T47D (cell line): ENCODE measurements around the gene MRPL33.
"Not testable (repeated sequence)": the region's sequence is repeated elsewhere in the genome, so short reads cannot be mapped to it uniquely, and the experiment has no call there.

ENCODE experiments used
- DNase-seq, 2 experiments: peaks; one replicate each; pipeline versions ENCODE4 v3.0.0 to v3.0.0-alpha.2; 2011 to 2012; ENCODE audit warnings: low read depth in 1 of 2, low spot score in 1 of 2
- JUND ChIP-seq: IDR thresholded peaks from 2 replicates; pipeline ENCODE4 v1.6.1; 2012; ENCODE audit warnings: low read depth
- in situ Hi-C: cut with HindIII; loops from 2 replicates; pipeline ENCODE4 v1.10.0; 2016; ENCODE audit warnings: low sequenced_read_pairs, low pct_unique_long_range_greater_than_20kb

The MRPL33 gene

GRCh38 chr2:27735263-27735904 is 36.1 kb upstream of the MRPL33 start:
- no peak for TF ChIP-seq JUND
- peak; percentile 42 to 74 for DNase-seq
- in situ Hi-C loops = no loop called here

GRCh38 chr2:27736031-27736889 is 35.3 kb upstream of the MRPL33 start:
- TF ChIP-seq JUND = no peak
- peak in 1 of 2 experiments; percentile 64 for DNase-seq
- in situ Hi-C loops = no loop called here

GRCh38 chr2:27736890-27737204 is 34.7 kb upstream of the MRPL33 start:
- TF ChIP-seq JUND = no peak
- DNase-seq = no peak
- in situ Hi-C loops = no loop called here

- in situ Hi-C loops = no loop called here
- no peak for DNase-seq
- TF ChIP-seq JUND = no peak
Measured at GRCh38 chr2:27737676-27738348, 33.7 kb upstream of the MRPL33 start.

GRCh38 chr2:27738349-27739057 is 33.0 kb upstream of the MRPL33 start:
- no peak for DNase-seq

GRCh38 chr2:27739058-27739373 is 32.5 kb upstream of the MRPL33 start:
- no peak for TF ChIP-seq JUND
- in situ Hi-C loops = no loop called here
- DNase-seq = no peak

More at GRCh38 chr2:27738349-27739057, 33.0 kb upstream of the MRPL33 start:
- no peak for TF ChIP-seq JUND
- in situ Hi-C loops = no loop called here

- DNase-seq = no peak
- in situ Hi-C loops = no loop called here
- TF ChIP-seq JUND = no peak
Measured at GRCh38 chr2:27741673-27742072, 29.8 kb upstream of the MRPL33 start.

- in situ Hi-C loops = no loop called here
- no peak for TF ChIP-seq JUND
- DNase-seq = no peak
Measured at GRCh38 chr2:27742571-27742970, 28.9 kb upstream of the MRPL33 start.

GRCh38 chr2:27745494-27745893 is 26.0 kb upstream of the MRPL33 start:
- in situ Hi-C loops, DNase-seq: not testable (repeated sequence)

- in situ Hi-C loops = no loop called here
- DNase-seq = no peak
- no peak for TF ChIP-seq JUND
Measured at GRCh38 chr2:27746325-27746724, 25.2 kb upstream of the MRPL33 start.

- in situ Hi-C loops = no loop called here
- no peak for DNase-seq
- TF ChIP-seq JUND = no peak
Measured at GRCh38 chr2:27747827-27748352, 23.6 kb upstream of the MRPL33 start.

- in situ Hi-C loops, DNase-seq: not testable (repeated sequence)
Measured at GRCh38 chr2:27748803-27749554, 22.5 kb upstream of the MRPL33 start.
